Head of caudate nucleus (tissue), 42 donors: ENCODE results near the gene CREG1.

ENCODE experiments used
- DNase-seq, 42 donors: peaks; one replicate each; pipeline versions ENCODE4 v3.0.0 to v3.0.0-alpha.2; 2020 to 2021; ENCODE audit warnings: mixed read lengths in 7 of 42
- intact Hi-C: fragments of 100-400 bp; cut with DNase I; formaldehyde crosslinking; loops from one replicate; pipeline ENCODE4 v1.15.0; 2022

The CREG1 gene

DNA sequence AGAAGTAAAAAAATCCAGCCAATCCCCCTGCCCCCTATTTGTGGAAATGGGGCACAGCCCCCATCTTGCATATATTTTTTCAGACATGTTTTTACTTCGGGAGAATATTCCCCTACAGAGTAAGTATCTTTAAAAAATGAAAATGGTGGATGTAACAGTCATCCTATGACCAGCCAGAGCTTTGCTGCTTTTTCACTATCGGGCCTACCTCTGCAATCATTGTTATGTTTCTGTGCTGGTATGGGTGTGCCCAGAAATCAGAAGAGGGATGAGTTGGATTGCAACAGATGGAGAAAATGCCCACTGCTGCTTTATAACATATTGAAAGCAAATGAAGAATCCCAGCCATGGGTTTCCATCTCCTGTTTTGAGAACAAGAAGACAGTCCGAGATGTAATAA lies 38.1 kb downstream of the CREG1 start:
- intact Hi-C loops = no loop called here
- DNase-seq = no peak

DNA sequence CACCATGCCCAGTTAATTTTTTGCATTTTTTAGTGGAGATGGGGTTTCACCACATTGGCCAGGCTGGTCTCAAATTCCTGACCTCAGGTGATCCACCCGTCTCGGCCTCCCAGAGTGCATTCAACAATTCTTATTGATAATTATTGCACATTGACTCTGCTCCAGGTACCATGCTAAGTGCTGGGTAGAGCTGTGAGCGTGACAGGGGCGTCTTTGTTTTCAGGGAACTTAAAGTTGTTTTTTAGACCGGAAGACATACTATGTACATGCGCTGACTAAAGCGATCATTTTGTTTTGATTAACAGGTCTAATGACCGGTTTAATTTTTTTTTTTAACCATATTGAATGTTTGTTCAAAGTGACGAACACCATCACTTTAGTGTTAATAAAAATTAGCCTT lies 39.3 kb downstream of the CREG1 start:
- intact Hi-C loops = no loop called here
- DNase-seq = no peak

DNA sequence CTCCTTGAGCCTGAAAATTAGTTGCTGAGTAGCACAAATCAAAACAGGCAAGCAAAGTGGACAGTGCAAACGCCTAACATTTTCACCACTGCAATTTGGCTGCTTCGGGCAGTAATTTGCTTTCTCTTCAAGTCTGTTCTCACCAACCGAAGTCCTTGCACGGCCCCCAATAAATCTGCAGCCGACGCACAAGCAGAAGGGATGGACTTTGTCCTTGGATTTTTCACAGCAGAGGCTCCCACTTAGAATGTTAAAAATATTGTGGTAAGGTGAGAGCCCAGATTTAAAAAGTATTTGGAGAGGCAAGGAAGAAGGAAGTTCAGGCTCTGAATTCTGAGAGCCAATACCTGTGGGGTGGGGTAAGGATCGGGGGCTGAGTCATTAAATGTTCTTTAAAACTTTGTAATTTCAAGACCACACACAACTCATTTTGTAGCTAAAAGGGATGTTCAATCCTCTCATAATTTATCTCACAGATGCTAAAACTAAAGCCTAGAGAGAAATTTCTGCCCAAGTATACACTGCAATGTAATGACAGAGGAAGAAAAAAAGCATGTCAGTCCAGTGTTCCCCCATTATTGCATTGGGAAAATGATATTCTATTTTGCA lies 41.4 kb downstream of the CREG1 start:
- no peak for DNase-seq
- intact Hi-C loops = no loop called here

DNA sequence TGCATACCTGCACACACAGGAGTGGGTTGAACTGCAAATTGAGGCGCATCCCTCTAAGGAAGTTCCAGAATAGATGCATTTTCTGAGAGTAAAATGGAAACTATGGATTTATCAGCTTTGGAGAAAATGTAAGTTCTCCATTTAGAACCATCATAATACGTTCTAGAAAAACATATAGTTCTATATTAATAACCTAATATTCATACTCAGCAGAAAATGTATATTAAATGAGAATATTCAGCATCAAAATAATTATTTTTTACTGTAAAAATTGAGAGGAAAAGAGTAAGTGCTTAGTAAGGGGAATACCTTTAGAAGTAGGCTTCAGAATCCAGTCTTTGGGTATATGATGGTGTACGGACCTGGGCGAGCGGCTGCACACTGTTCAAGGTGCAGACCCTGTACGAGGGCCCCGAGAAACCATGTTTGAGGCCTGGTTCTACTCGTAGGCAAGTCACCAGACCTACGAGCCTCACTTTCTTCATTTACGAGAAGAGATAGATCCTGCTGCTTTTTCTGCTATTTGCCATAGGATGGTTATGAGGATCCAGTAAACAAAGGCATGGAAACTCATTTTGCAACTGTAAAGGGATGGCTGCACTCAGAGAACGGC lies 42.1 kb downstream of the CREG1 start:
- DNase-seq = peak in 1 of 42 donors; percentile 14
- intact Hi-C loops = no loop called here

- intact Hi-C loops = no loop called here
- peak in 1 of 42 donors; percentile 1 for DNase-seq
Observed at GRCh38 chr1:167510881-167511280, 42.7 kb downstream of the CREG1 start.

GRCh38 chr1:167510244-167510643 lies 43.3 kb downstream of the CREG1 start:
- intact Hi-C loops = no loop called here
- peak in 1 of 42 donors; percentile 11 for DNase-seq

DNA sequence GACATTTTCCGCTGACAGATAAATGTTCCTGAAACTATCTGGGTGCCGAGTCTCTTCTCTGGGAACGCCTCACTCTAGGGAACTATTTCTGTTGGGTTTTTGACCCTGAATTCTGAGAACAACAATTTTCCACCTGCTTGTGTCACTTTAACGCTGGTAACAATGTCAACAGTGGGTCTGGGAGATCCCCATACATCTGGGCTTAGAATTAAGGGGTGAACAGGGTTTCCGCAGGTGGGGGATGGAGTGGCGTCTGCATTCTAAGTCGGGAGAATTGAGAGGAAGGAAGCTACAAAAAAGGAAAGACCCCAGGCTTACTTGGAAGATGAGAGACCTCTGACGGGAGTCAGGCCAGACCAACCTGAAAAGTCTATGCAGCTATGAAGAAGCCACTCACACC lies 44.0 kb downstream of the CREG1 start:
- DNase-seq = no peak
- intact Hi-C loops = no loop called here

DNA sequence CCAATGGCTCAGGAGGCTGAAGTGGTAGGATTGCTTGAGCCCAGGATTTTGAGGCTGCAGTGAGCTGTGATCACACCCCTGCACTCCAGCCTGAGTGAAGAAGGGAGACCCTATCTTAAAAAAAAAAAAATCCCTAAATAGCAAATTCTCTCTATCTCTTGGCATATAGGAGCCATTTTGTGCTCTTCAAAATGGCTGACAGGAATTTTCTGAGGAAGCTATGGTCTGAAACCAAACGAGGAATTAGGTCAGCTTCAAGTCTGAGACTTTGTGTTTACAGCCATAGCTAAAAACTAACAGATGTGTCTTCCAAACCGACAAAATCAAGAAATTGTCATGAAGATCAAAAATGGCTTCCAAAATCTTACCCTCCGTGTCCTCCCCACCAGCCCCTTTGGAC lies 45.8 kb downstream of the CREG1 start:
- DNase-seq = no peak
- intact Hi-C loops = no loop called here

DNA sequence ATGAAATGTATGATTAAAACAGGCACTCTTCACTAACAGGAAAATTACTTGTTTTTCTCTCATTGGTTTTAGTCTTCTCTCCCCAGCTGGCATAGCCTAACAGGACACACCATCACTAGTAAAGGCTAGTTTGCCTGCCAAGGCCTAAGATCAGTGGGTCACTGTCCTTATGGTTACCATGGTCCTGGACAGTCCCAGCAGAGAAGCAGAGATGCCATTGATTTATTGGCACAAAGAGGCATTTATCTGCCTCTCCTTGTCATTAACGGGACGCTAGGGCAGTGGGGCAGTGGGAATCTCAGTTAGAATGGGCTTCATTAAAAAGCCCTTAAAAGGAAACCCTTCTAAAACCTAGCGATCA lies 49.1 kb downstream of the CREG1 start:
- peak in 1 of 42 donors; percentile 0 for DNase-seq
- intact Hi-C loops = no loop called here

GRCh38 chr1:167503626-167504466 lies 49.7 kb downstream of the CREG1 start:
- peak in 1 of 42 donors; percentile 7 for DNase-seq
- intact Hi-C loops = no loop called here

DNA sequence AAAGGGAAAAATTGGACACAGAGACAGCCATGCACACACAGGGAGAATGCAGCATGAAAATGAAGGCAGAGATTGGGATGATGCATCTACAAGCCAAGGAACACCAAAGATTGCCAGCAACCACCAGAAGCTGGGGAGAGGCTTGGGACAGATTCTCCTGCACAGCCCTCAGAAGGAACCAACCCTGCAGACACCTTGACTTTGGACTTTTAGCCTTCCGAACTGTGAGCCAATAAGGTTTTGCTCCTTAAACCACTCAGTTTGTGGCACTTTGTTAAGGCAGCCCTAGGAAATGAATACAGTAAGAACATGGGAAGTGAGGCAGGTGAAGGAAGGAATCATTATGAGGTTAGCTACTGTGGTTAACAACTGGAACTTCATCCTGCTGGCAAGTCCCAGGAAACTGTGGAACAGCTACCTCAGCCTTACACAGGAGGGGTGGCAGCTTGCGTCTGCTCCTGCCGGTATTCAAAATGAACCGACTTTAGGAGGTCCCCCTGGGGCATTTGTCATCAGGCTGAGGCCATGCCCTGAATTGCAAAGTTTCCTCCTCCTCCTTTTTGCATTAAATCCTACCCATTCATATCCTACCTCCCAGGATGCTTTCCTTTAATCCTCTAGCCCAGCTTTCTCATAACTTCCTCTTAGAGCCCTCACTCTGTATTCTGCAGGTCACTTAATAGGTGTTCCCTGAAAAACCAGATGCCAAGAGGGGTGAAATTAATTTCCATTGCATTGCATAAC lies 50.7 kb downstream of the CREG1 start:
- intact Hi-C loops = no loop called here
- peak in 1 of 42 donors; percentile 2 for DNase-seq

GRCh38 chr1:167502192-167502551 lies 51.4 kb downstream of the CREG1 start:
- DNase-seq = no peak
- intact Hi-C loops = no loop called here

DNA sequence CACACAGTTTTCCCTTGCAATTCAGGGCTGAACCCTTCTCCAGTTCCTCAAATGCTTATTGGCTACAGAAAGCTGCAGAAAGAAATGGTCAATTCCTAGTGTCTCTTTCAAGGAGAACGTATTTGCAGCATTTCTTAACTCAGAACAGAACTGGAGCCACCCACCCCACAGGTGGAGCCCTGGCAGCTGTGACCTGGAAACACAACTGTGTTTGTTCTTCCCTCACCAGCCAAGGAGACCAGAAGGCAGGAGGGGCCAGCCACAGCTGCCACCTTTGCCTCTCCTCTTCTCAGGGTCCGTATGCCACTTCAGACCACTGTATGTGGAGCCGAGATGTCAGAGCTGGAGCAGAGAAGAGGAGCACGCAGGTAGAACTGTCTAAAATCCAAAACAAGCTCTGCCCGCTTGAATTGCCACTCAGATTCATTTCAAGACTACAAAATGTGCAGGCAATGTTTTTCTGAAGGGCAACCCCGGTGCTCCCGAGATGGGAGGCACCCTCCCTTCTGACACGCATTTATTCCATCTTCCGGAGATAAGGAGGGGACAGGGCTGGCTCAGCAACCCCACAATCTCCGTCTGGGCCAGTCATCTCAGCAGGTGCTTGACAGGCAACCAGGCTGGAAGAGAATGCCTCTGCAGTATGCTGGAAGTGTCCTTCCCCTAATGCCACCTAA lies 51.9 kb downstream of the CREG1 start:
- DNase-seq = peak in 2 of 42 donors; percentile 13 to 28
- intact Hi-C loops = no loop called here

DNA sequence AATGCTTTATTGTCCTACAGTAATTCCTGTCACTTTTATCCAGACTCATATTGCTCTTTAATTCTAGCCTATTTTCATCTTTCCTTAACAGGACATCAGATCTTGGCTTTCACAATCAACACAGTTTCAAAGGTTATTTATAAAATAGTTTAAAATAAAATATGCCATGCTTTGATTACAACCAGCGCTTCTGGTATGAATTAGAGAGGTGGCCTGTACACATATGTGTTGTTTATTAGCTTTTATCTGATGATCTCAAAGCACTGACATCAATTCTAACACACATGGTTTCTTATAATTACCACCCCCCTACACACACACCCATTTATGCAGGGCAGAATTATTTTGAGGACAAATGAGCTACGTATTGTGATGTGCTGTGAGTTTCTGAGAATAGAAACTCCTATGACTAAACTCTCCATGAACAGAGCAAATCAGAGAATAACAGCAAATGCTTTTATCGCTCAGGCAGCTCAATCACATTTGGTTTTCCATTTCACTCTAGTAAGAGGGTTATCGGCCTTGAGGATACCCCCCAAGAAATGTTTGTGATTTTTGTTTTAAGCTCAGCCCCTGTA lies 53.2 kb downstream of the CREG1 start:
- intact Hi-C loops = no loop called here
- peak in 6 of 42 donors; percentile 9 to 42 (median 13) for DNase-seq

GRCh38 chr1:167499664-167500101 lies 53.9 kb downstream of the CREG1 start:
- peak in 22 of 42 donors; percentile 18 to 62 (median 34) for DNase-seq
- intact Hi-C loops = no loop called here

DNA sequence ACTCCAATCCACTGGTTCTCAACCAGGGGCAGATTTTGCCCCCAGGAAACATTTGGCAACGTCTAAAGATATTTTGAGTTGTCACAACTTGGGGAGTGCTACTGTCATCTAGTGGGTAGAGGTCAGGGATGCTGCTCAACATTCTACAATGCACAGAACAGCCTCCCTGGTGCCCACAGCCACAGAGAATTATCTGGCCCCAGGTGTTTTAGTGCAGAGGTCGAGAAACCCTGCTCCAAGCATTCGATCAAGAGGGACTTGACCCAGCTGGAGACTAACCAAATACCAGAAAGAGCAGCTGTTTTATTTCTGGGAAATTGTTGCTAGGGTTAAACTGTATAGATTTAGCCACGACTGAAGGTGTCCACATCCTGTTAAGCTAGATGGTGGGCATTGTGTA lies 54.5 kb downstream of the CREG1 start:
- DNase-seq = peak in 1 of 42 donors; percentile 20
- intact Hi-C loops = no loop called here

DNA sequence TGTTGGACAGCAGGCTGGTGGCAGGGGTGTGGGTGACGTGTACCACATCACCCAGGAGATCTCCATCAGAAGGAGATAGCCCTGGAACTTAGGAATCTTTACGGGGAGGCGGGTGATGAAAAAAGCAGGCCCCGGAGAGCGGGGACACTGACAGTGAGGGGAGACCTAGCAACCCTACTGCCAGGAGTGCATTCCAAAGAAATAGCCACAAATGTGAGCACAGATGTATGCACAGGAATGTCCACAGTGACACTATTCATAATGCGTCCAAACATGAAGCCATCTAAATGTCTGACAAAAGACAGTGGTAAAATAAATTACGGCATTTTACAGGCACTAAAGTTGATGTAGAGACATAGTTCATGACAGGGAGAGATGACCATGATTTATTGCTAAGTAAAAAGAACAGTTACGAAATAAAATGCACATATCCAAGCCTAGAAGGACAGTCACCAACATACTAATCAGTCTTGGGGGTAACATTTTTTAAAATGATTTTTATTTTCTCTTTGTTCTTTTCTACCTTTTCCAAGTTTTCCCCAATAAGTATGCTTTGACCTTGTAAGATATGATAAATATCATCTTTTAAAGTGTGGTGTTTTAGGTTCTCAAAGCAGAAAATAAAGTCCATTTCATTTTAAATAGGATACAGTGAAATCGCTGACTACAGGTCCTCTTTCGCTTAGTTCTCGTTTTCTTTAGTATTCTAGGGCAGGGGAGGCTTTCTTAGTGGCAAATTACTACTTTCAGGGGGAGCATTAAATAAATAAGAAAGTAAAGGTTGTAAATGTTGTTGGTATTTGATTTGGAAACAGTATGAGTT lies 56.6 kb downstream of the CREG1 start:
- intact Hi-C loops = no loop called here

GRCh38 chr1:167493372-167493771 lies 60.2 kb downstream of the CREG1 start:
- peak in 1 of 42 donors; percentile 3 for DNase-seq
- intact Hi-C loops = no loop called here

More for the DNA sequence above, 56.6 kb downstream of the CREG1 start:
- peak in 1 of 42 donors; percentile 0 for DNase-seq
